Astrocyte (in vitro differentiated cells and primary cell): ENCODE data around the gene ZNF407. TPM values are rescaled to one million over a fixed set of nuclear protein-coding genes. Genes with fewer than 3 reads are reported as not detected.
A peak's percentile ranks its signal among the peaks of the same experiment; 100 is the strongest.

Experiments used
- DNase-seq: peaks from one replicate; pipeline ENCODE4 v3.0.0-alpha.2; 2010; ENCODE audit warnings: low read depth
- FAIRE-seq: peaks from 2 replicates; lab custom pipeline; 2011; peaks lifted over from hg19 to GRCh38; lab: Jason Lieb, UNC
- H2AFZ ChIP-seq: 2 replicates; pipeline ENCODE4 v1.6.0; 2012; ENCODE audit warnings: low read depth, low read length, inconsistent platforms
- H3K27ac ChIP-seq: 2 replicates; pipeline ENCODE4 v1.5.1; 2011; ENCODE audit warnings: low read depth, low read length, inconsistent platforms
- H3K27me3 ChIP-seq: 2 replicates; pipeline ENCODE4 v1.6.0; 2011; ENCODE audit warnings: low read length, inconsistent platforms; ENCODE audit not compliant: insufficient read depth
- H3K36me3 ChIP-seq: 2 replicates; pipeline ENCODE4 v1.5.1; 2011; ENCODE audit warnings: low read length, inconsistent platforms; ENCODE audit not compliant: insufficient read depth
- H3K4me1 ChIP-seq: 2 replicates; pipeline ENCODE4 v1.5.1; 2011; ENCODE audit warnings: low read length, inconsistent platforms; ENCODE audit not compliant: insufficient read depth
- H3K4me2 ChIP-seq: 2 replicates; pipeline ENCODE4 v1.6.0; 2012; ENCODE audit warnings: low read length, inconsistent platforms
- H3K4me3 ChIP-seq: 2 replicates; pipeline ENCODE4 v1.5.1; 2011; ENCODE audit warnings: low read depth, mild to moderate bottlenecking, low read length, inconsistent platforms; ENCODE audit not compliant: insufficient read depth
- H3K79me2 ChIP-seq: 2 replicates; pipeline ENCODE4 v1.6.0; 2012; ENCODE audit warnings: mild to moderate bottlenecking, low read length, inconsistent platforms; ENCODE audit not compliant: insufficient read depth
- H3K9ac ChIP-seq: 2 replicates; pipeline ENCODE4 v1.6.0; 2012; ENCODE audit warnings: mild to moderate bottlenecking, low read length, inconsistent platforms
- H3K9me3 ChIP-seq: 2 replicates; pipeline ENCODE4 v1.5.1; 2012; ENCODE audit warnings: low read depth, mild to moderate bottlenecking, low read length, inconsistent platforms; ENCODE audit not compliant: insufficient read depth
- H4K20me1 ChIP-seq: 2 replicates; pipeline ENCODE4 v1.6.0; 2012; ENCODE audit warnings: low read length, inconsistent platforms; ENCODE audit not compliant: insufficient read depth
- H3K27ac Mint-ChIP-seq: one replicate; pipeline ENCODE4 v1.8.0; 2021; ENCODE audit warnings: mild to moderate bottlenecking, mixed read lengths; ENCODE audit not compliant: unreplicated experiment
- H3K27me3 Mint-ChIP-seq: one replicate; pipeline ENCODE4 v1.8.0; 2021; ENCODE audit warnings: low read depth, mixed read lengths; ENCODE audit not compliant: unreplicated experiment
- H3K36me3 Mint-ChIP-seq: one replicate; pipeline ENCODE4 v1.8.0; 2021; ENCODE audit warnings: low read depth, mixed read lengths; ENCODE audit not compliant: unreplicated experiment
- H3K4me1 Mint-ChIP-seq: one replicate; pipeline ENCODE4 v1.8.0; 2021; ENCODE audit warnings: low read depth, mixed read lengths; ENCODE audit not compliant: unreplicated experiment
- H3K4me3 Mint-ChIP-seq: one replicate; pipeline ENCODE4 v1.8.0; 2021; ENCODE audit warnings: mild to moderate bottlenecking, moderate library complexity, mixed read lengths; ENCODE audit not compliant: unreplicated experiment
- H3K9me3 Mint-ChIP-seq: one replicate; pipeline ENCODE4 v1.8.0; 2021; ENCODE audit warnings: mild to moderate bottlenecking, mixed read lengths; ENCODE audit not compliant: unreplicated experiment
- CTCF ChIP-seq: IDR thresholded peaks from 2 replicates; pipeline ENCODE4 v1.5.1; 2011; ENCODE audit warnings: low read depth, mild to moderate bottlenecking, inconsistent platforms, low read length, moderate library complexity; ENCODE audit not compliant: insufficient read depth
- EZH2 ChIP-seq: IDR thresholded peaks from 2 replicates; pipeline ENCODE4 v1.6.1; 2012; ENCODE audit warnings: mild to moderate bottlenecking, low read length, inconsistent platforms; ENCODE audit not compliant: insufficient read depth
- total RNA-seq: library from RNA; stranded (reverse); gene quantifications from 2 replicates; pipeline ENCODE4 v1.2.1, GENCODE V29; 2021

ZNF407 gene
- total RNA-seq, 1 donor from 2014 or later: 13.8 TPM

- Histone ChIP-seq H3K79me2 (peaks cover 77% of the 10 kb centered on the region), H4K20me1 (peaks cover 64% of the 10 kb centered on the region), H2AFZ (no peak overlapping the region), H3K36me3 (no peaks in the 10 kb centered on the region), H3K9me3 (no peaks in the 10 kb centered on the region), H3K4me2 (no peak overlapping the region), H3K9ac (no peak overlapping the region), H3K27ac (peak overlapping the region; percentile 18), H3K4me1 (peaks cover 4% of the 10 kb centered on the region), H3K4me3 (no peak overlapping the region), H3K27me3 (no peaks in the 10 kb centered on the region)
- TF ChIP-seq EZH2: no peak
- no peak for TF ChIP-seq CTCF
- H3K36me3 Mint-ChIP-seq: no peaks in the 10 kb centered on the region
- no peak overlapping the region for H3K27ac Mint-ChIP-seq
- H3K9me3 Mint-ChIP-seq: no peaks in the 10 kb centered on the region
- H3K4me1 Mint-ChIP-seq: peaks cover 8% of the 10 kb centered on the region
- no peak overlapping the region for H3K4me3 Mint-ChIP-seq
- FAIRE-seq (no peak), DNase-seq (peak; percentile 65)
- no peaks in the 10 kb centered on the region for H3K27me3 Mint-ChIP-seq
These were observed 11.9 kb downstream of the ZNF407 start for GRCh38 chr18:74609535-74609934.

GRCh38 chr18:74610051-74610615, 12.5 kb downstream of the ZNF407 start:
- FAIRE-seq (no peak), DNase-seq (no peak)
- Histone ChIP-seq H3K4me1 (no peaks in the 10 kb centered on the region), H2AFZ (no peak overlapping the region), H3K4me3 (no peak overlapping the region), H3K79me2 (peaks cover 75% of the 10 kb centered on the region), H3K36me3 (no peaks in the 10 kb centered on the region), H3K27me3 (no peaks in the 10 kb centered on the region), H3K9ac (no peak overlapping the region), H4K20me1 (peaks cover 60% of the 10 kb centered on the region), H3K27ac (no peak overlapping the region), H3K9me3 (no peaks in the 10 kb centered on the region), H3K4me2 (no peak overlapping the region)
- Mint-ChIP-seq H3K9me3 (no peaks in the 10 kb centered on the region), H3K27ac (no peak overlapping the region), H3K36me3 (peaks cover 3% of the 10 kb centered on the region), H3K27me3 (no peaks in the 10 kb centered on the region), H3K4me3 (no peak overlapping the region), H3K4me1 (peaks cover 3% of the 10 kb centered on the region)
- TF ChIP-seq CTCF (no peak), EZH2 (no peak)

GRCh38 chr18:74610860-74611259, 13.2 kb downstream of the ZNF407 start:
- DNase-seq (no peak), FAIRE-seq (no peak)
- Histone ChIP-seq H3K27me3 (no peaks in the 10 kb centered on the region), H3K9me3 (no peaks in the 10 kb centered on the region), H3K79me2 (peaks cover 68% of the 10 kb centered on the region), H3K36me3 (no peaks in the 10 kb centered on the region), H3K9ac (no peak overlapping the region), H2AFZ (no peak overlapping the region), H4K20me1 (peaks cover 59% of the 10 kb centered on the region), H3K4me3 (no peak overlapping the region), H3K4me1 (no peaks in the 10 kb centered on the region), H3K27ac (no peak overlapping the region), H3K4me2 (no peak overlapping the region)
- no peaks in the 10 kb centered on the region for H3K9me3 Mint-ChIP-seq
- no peaks in the 10 kb centered on the region for H3K27me3 Mint-ChIP-seq
- no peak overlapping the region for H3K27ac Mint-ChIP-seq
- TF ChIP-seq EZH2 (no peak), CTCF (no peak)
- peaks cover 1% of the 10 kb centered on the region for H3K4me1 Mint-ChIP-seq
- no peak overlapping the region for H3K4me3 Mint-ChIP-seq
- H3K36me3 Mint-ChIP-seq: peaks cover 3% of the 10 kb centered on the region
